Natural killer cell (primary cell): ENCODE measurements around the gene MAP1B. TPM values are rescaled to one million over a fixed set of nuclear protein-coding genes. Genes with fewer than 3 reads are reported as not detected.

ENCODE experiments used
- ATAC-seq, 3 donors: fragments of 150-1000 bp in 2 of 3; fragments of 200-7000 bp in 1 of 3; cut with Tn5 transposase; 1 replicate in 1 of 3; 2 replicates in 2 of 3; pipeline ENCODE4 v1.10.0; 2021; ENCODE audit warnings: mild to moderate bottlenecking in 2 of 3, moderate library complexity in 2 of 3
- DNase-seq, 2 donors: peaks; one replicate each; pipeline versions ENCODE4 v3.0.0 to v3.0.0-alpha.2; 2013 to 2021; ENCODE audit warnings: mixed read lengths in 1 of 2
- H3K27ac ChIP-seq: one replicate; pipeline ENCODE4 v1.5.1; 2013; ENCODE audit warnings: mild to moderate bottlenecking, low read length
- H3K27me3 ChIP-seq: one replicate; pipeline ENCODE4 v1.6.1; 2013; ENCODE audit warnings: low read length; ENCODE audit not compliant: control insufficient read depth, insufficient read depth
- H3K36me3 ChIP-seq: one replicate; pipeline ENCODE4 v1.6.1; 2013; ENCODE audit warnings: low read length; ENCODE audit not compliant: control insufficient read depth, insufficient read depth
- H3K4me1 ChIP-seq: one replicate; pipeline ENCODE4 v1.6.1; 2013; ENCODE audit warnings: low read length; ENCODE audit not compliant: control insufficient read depth, insufficient read depth
- H3K4me3 ChIP-seq: one replicate; pipeline ENCODE4 v1.5.1; 2013; ENCODE audit warnings: low read length
- H3K9me3 ChIP-seq: one replicate; pipeline ENCODE4 v1.6.1; 2013; ENCODE audit warnings: low read length; ENCODE audit not compliant: control insufficient read depth, insufficient read depth
- H3K27ac Mint-ChIP-seq, 2 donors: one replicate each; pipeline ENCODE4 v1.8.0; 2022; ENCODE audit warnings: mild to moderate bottlenecking in 2 of 2, mixed read lengths in 2 of 2, moderate library complexity in 1 of 2
- H3K27me3 Mint-ChIP-seq, 2 donors: one replicate each; pipeline ENCODE4 v1.8.0; 2022; ENCODE audit warnings: low read depth in 2 of 2, mixed read lengths in 2 of 2
- H3K36me3 Mint-ChIP-seq: one replicate; pipeline ENCODE4 v1.8.0; 2022; ENCODE audit warnings: mixed read lengths
- H3K4me1 Mint-ChIP-seq, 2 donors: one replicate each; pipeline ENCODE4 v1.8.0; 2022; ENCODE audit warnings: mixed read lengths in 2 of 2
- H3K4me3 Mint-ChIP-seq: one replicate; pipeline ENCODE4 v1.8.0; 2022; ENCODE audit warnings: mild to moderate bottlenecking, moderate library complexity, mixed read lengths
- H3K9me3 Mint-ChIP-seq, 2 donors: one replicate each; pipeline ENCODE4 v1.8.0; 2022; ENCODE audit warnings: mixed read lengths in 2 of 2
- CTCF ChIP-seq: fragments of 200-600 bp; IDR thresholded peaks from one replicate; pipeline ENCODE4 v1.8.0; 2022; ENCODE audit warnings: antibody characterized with exemption
- WGBS: methylation state at CpG from one replicate; pipeline ENCODE4 v1.1.7; 2013; ENCODE audit warnings: missing lambda C conversion rate; ENCODE audit not compliant: insufficient coverage; 5-methylcytosine and 5-hydroxymethylcytosine counted together
- intact Hi-C: fragments of 100-400 bp; cut with micrococcal nuclease; formaldehyde crosslinking; loops from one replicate; pipeline ENCODE4 v1.14.2; 2022
- total RNA-seq, 4 donors: library from RNA; stranded (reverse); fragments of 120-200 nt in 1 of 4; gene quantifications; one replicate each; pipeline versions ENCODE4 v1.2.3 to v1.2.4, GENCODE V29; 2013 to 2022

MAP1B gene
- total RNA-seq, 3 donors from 2014 or later (not counting 1 experiment from before 2014, with no cell fraction given) = 0.07 to 0.31 TPM; not detected in 1

GRCh38 chr5:72154076-72154756 is 46.9 kb downstream of the MAP1B start:
- ATAC-seq (no peak), DNase-seq (no peak)
- H3K36me3 ChIP-seq = no peaks in the 10 kb centered on the region
- intact Hi-C loops = no loop called here
- no peaks in the 10 kb centered on the region for H3K4me1 ChIP-seq
- no peak for TF ChIP-seq CTCF
- H3K9me3 ChIP-seq = no peaks in the 10 kb centered on the region
- no peaks in the 10 kb centered on the region for H3K4me1 Mint-ChIP-seq
- H3K27me3 ChIP-seq = no peaks in the 10 kb centered on the region
- no peak overlapping the region for H3K4me3 Mint-ChIP-seq
- peaks cover 13 to 19% of the 10 kb centered on the region in 2 donors for H3K27me3 Mint-ChIP-seq
- H3K9me3 Mint-ChIP-seq = no peaks in the 10 kb centered on the region
- no peak overlapping the region for H3K4me3 ChIP-seq
- WGBS = 98% methylated on average over 5 of the region's 5 CpGs
- H3K27ac Mint-ChIP-seq = no peak overlapping the region
- H3K36me3 Mint-ChIP-seq = no peaks in the 10 kb centered on the region
- H3K27ac ChIP-seq = no peak overlapping the region

- no peak for DNase-seq
- no peaks in the 10 kb centered on the region for H3K9me3 ChIP-seq
- TF ChIP-seq CTCF = no peak
- H3K36me3 Mint-ChIP-seq = no peaks in the 10 kb centered on the region
- no peaks in the 10 kb centered on the region for H3K4me1 Mint-ChIP-seq
- H3K4me3 Mint-ChIP-seq = no peak overlapping the region
- peaks cover 8 to 11% of the 10 kb centered on the region in 2 donors for H3K27me3 Mint-ChIP-seq
- intact Hi-C loops = no loop called here
- H3K4me3 ChIP-seq = no peak overlapping the region
- H3K27ac ChIP-seq = no peak overlapping the region
- no peaks in the 10 kb centered on the region for H3K9me3 Mint-ChIP-seq
- no peak overlapping the region for H3K27ac Mint-ChIP-seq
- no peaks in the 10 kb centered on the region for H3K36me3 ChIP-seq
- 65% methylated on average over 4 of the region's 5 CpGs for WGBS
- no peak for ATAC-seq
- no peaks in the 10 kb centered on the region for H3K27me3 ChIP-seq
- no peaks in the 10 kb centered on the region for H3K4me1 ChIP-seq
These were observed 49.8 kb downstream of the MAP1B start for GRCh38 chr5:72156946-72157624.

- intact Hi-C loops = no loop called here
- Mint-ChIP-seq H3K36me3 (no peaks in the 10 kb centered on the region), H3K27ac (no peak overlapping the region), H3K9me3 (no peaks in the 10 kb centered on the region), H3K4me3 (no peak overlapping the region), H3K4me1 (no peaks in the 10 kb centered on the region), H3K27me3 (peaks cover 8 to 11% of the 10 kb centered on the region in 2 donors)
- Histone ChIP-seq H3K36me3 (no peaks in the 10 kb centered on the region), H3K4me1 (no peaks in the 10 kb centered on the region), H3K4me3 (no peak overlapping the region), H3K27me3 (no peaks in the 10 kb centered on the region), H3K9me3 (no peaks in the 10 kb centered on the region), H3K27ac (no peak overlapping the region)
- no peak for DNase-seq
- no peak for ATAC-seq
- no peak for TF ChIP-seq CTCF
- 93% methylated on average over 3 of the region's 3 CpGs for WGBS
These were observed 50.3 kb downstream of the MAP1B start for GRCh38 chr5:72157625-72157962.
